Right lobe of liver (tissue), 4 donors: ENCODE data around the gene GJD3.

ENCODE experiments used
- POLR2A ChIP-seq: fragments of 450-650 bp; IDR thresholded peaks from one replicate; pipeline ENCODE4 v1.6.1; 2017; ENCODE audit warnings: antibody characterized with exemption, mild to moderate bottlenecking
- TF ChIP-seq, protein P1 (sequence below), 4 donors: fragments of 200-600 bp in 3 of 4; fragments of 450-650 bp in 1 of 4; IDR thresholded peaks; one replicate each; pipeline versions ENCODE4 v1.5.1 to v1.8.0; 2016 to 2022; ENCODE audit warnings: antibody characterized with exemption in 4 of 4, mild to moderate bottlenecking in 2 of 4
- donor health status: DM: no; HTN: no; CAD: no.
- donor health status: DM: no; HTN: no; CAD: no.
- donor health status: DM: no; HTN: yes; CAD: no.

DNA sequence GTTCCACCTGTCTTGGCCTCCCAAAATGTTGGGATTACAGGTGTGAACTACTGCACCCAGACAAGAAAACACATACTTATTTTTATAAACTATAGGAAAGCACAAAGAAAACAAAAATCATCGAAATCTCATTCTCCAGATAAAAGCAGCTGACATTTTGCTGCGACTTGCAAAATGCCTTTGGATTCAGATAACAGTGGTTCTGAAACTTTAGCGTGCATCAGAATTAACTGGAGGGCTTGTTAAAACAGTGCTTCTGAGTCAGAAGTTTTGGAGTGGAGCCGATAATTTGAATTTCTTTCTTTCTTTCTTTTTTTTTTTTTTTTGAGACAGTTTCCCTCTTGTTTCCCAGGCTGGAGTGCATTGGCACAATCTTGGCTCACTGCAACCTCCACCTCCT, 17.7 kb upstream of the GJD3 start:
- TF ChIP-seq, protein P1, sequence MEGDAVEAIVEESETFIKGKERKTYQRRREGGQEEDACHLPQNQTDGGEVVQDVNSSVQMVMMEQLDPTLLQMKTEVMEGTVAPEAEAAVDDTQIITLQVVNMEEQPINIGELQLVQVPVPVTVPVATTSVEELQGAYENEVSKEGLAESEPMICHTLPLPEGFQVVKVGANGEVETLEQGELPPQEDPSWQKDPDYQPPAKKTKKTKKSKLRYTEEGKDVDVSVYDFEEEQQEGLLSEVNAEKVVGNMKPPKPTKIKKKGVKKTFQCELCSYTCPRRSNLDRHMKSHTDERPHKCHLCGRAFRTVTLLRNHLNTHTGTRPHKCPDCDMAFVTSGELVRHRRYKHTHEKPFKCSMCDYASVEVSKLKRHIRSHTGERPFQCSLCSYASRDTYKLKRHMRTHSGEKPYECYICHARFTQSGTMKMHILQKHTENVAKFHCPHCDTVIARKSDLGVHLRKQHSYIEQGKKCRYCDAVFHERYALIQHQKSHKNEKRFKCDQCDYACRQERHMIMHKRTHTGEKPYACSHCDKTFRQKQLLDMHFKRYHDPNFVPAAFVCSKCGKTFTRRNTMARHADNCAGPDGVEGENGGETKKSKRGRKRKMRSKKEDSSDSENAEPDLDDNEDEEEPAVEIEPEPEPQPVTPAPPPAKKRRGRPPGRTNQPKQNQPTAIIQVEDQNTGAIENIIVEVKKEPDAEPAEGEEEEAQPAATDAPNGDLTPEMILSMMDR (IDR thresholded peaks at IDR 0.05), result no peak
- TF ChIP-seq POLR2A, result no peak
